Measurements from ENCODE around the gene KRT23. TPM values are rescaled to one million over a fixed set of nuclear protein-coding genes. Genes with fewer than 3 reads are reported as not detected.

Gene KRT23
- total RNA-seq, 1 donor from 2014 or later = not detected

- no peak for DNase-seq (ENCODE audit: low read depth)
Measured at GRCh38 chr17:40873255-40873654, 64.2 kb downstream of the KRT23 start.

Other genes starting within 250 kb of the KRT23 start
- gene KRT24, start 233.9 kb downstream of the KRT23 start, total RNA-seq = not detected in 2 replicates
- not detected in 2 replicates for gene KRT25, start 182.3 kb downstream of the KRT23 start, total RNA-seq
- not detected in 2 replicates for gene KRT26, start 165.4 kb downstream of the KRT23 start, total RNA-seq
- gene KRT27, start 155.1 kb downstream of the KRT23 start, total RNA-seq = not detected in 2 replicates
- gene KRT28, start 137.7 kb downstream of the KRT23 start, total RNA-seq = not detected in 2 replicates
- gene KRT10, start 115.0 kb downstream of the KRT23 start, total RNA-seq = 29.6 and 36.3 TPM in 2 replicates
- not detected in 2 replicates for gene KRT12, start 70.4 kb downstream of the KRT23 start, total RNA-seq
- not detected in 2 replicates for gene KRT20, start 52.4 kb downstream of the KRT23 start, total RNA-seq
- gene KRT39, start 29.3 kb upstream of the KRT23 start, total RNA-seq = not detected in 2 replicates
- not detected in 2 replicates for gene KRT40, start 46.7 kb upstream of the KRT23 start, total RNA-seq
- gene KRTAP3-3, start 56.5 kb upstream of the KRT23 start, total RNA-seq = not detected in 2 replicates
- gene KRTAP3-2, start 62.3 kb upstream of the KRT23 start, total RNA-seq = not detected in 2 replicates
- not detected in 2 replicates for gene KRTAP3-1, start 71.5 kb upstream of the KRT23 start, total RNA-seq
- 0.19 and 0.57 TPM in 2 replicates for gene KRTAP1-5, start 89.6 kb upstream of the KRT23 start, total RNA-seq
- gene KRTAP1-4, start 92.5 kb upstream of the KRT23 start, total RNA-seq = not detected in 2 replicates
- gene KRTAP1-3, start 97.2 kb upstream of the KRT23 start, total RNA-seq = not detected in 2 replicates
- gene KRTAP1-1, start 103.8 kb upstream of the KRT23 start, total RNA-seq = 0.21 TPM in 1 of 2 replicates, not detected in the other
- gene KRTAP2-1, start 109.7 kb upstream of the KRT23 start, total RNA-seq = not detected in 2 replicates
- gene KRTAP2-2, start 117.6 kb upstream of the KRT23 start, total RNA-seq = not detected in 2 replicates
- 0.19 TPM in 1 of 2 replicates, not detected in the other for gene KRTAP2-3, start 122.5 kb upstream of the KRT23 start, total RNA-seq
- gene KRTAP2-4, start 128.2 kb upstream of the KRT23 start, total RNA-seq = not detected in 2 replicates
- gene KRTAP4-7, start 146.5 kb upstream of the KRT23 start, total RNA-seq = not detected in 2 replicates
- gene KRTAP4-8, start 160.5 kb upstream of the KRT23 start, total RNA-seq = not detected in 2 replicates
- not detected in 2 replicates for gene KRTAP4-16, start 164.6 kb upstream of the KRT23 start, total RNA-seq
- gene KRTAP4-9, start 167.7 kb upstream of the KRT23 start, total RNA-seq = not detected in 2 replicates
- not detected in 2 replicates for gene KRTAP4-11, start 180.7 kb upstream of the KRT23 start, total RNA-seq
- gene KRTAP4-12, start 186.5 kb upstream of the KRT23 start, total RNA-seq = not detected in 2 replicates
- not detected in 2 replicates for gene KRTAP4-6, start 202.9 kb upstream of the KRT23 start, total RNA-seq
- gene KRTAP4-5, start 212.2 kb upstream of the KRT23 start, total RNA-seq = not detected in 2 replicates
- not detected in 2 replicates for gene KRTAP4-4, start 223.1 kb upstream of the KRT23 start, total RNA-seq
- not detected in 2 replicates for gene KRTAP4-3, start 230.6 kb upstream of the KRT23 start, total RNA-seq
- gene KRTAP4-2, start 240.6 kb upstream of the KRT23 start, total RNA-seq = not detected in 2 replicates
- not detected in 2 replicates for gene KRTAP4-1, start 247.3 kb upstream of the KRT23 start, total RNA-seq